Trophoblast cell (in vitro differentiated cells and primary cell): ENCODE measurements around the gene ADH4.
"Not testable (repeated sequence)": the region's sequence is repeated elsewhere in the genome, so short reads cannot be mapped to it uniquely, and the experiment has no call there.

ENCODE experiments used
- DNase-seq, 2 donors: peaks; one replicate each; pipeline ENCODE4 v3.0.0-alpha.2; 2016
- H2AFZ ChIP-seq: 2 replicates; pipeline ENCODE4 v1.6.1; 2013; ENCODE audit warnings: low read length, moderate library complexity, mild to moderate bottlenecking; ENCODE audit not compliant: insufficient read depth, poor library complexity
- H2AK5ac ChIP-seq: 2 replicates; pipeline ENCODE4 v1.6.1; 2013; ENCODE audit warnings: mild to moderate bottlenecking, low read length
- H2BK120ac ChIP-seq: 2 replicates; pipeline ENCODE4 v1.6.1; 2013; ENCODE audit warnings: low read length, mild to moderate bottlenecking, moderate library complexity; ENCODE audit not compliant: insufficient read depth, poor library complexity
- H2BK12ac ChIP-seq: 2 replicates; pipeline ENCODE4 v1.6.1; 2013; ENCODE audit warnings: mild to moderate bottlenecking, low read length, moderate library complexity
- H2BK5ac ChIP-seq: 2 replicates; pipeline ENCODE4 v1.6.1; 2013; ENCODE audit warnings: low read length, low read depth, moderate library complexity, mild to moderate bottlenecking; ENCODE audit not compliant: poor library complexity
- H3K14ac ChIP-seq: 2 replicates; pipeline ENCODE4 v1.6.1; 2013; ENCODE audit warnings: mild to moderate bottlenecking, low read length
- H3K18ac ChIP-seq: 2 replicates; pipeline ENCODE4 v1.6.1; 2013; ENCODE audit warnings: mild to moderate bottlenecking, low read length
- H3K23ac ChIP-seq: 2 replicates; pipeline ENCODE4 v1.6.1; 2013; ENCODE audit warnings: low read length
- H3K27ac ChIP-seq: 2 replicates; pipeline ENCODE4 v1.5.1; 2013; ENCODE audit warnings: low read depth, mild to moderate bottlenecking, inconsistent platforms, low read length, moderate library complexity
- H3K27me3 ChIP-seq: 2 replicates; pipeline ENCODE4 v1.6.1; 2013; ENCODE audit warnings: inconsistent platforms, mild to moderate bottlenecking, low read length, moderate library complexity; ENCODE audit not compliant: insufficient read depth
- H3K36me3 ChIP-seq, 2 experiments: 1 replicate in 1 of 2; 2 replicates in 1 of 2; pipeline ENCODE4 v1.6.1; 2013; ENCODE audit warnings: low read length in 2 of 2, mild to moderate bottlenecking in 2 of 2, moderate library complexity in 1 of 2; ENCODE audit not compliant: insufficient read depth in 2 of 2, control insufficient read depth in 1 of 2
- H3K4ac ChIP-seq: 2 replicates; pipeline ENCODE4 v1.6.1; 2013; ENCODE audit warnings: low read depth, mild to moderate bottlenecking, low read length, moderate library complexity
- H3K4me1 ChIP-seq, 2 experiments: 1 replicate in 1 of 2; 2 replicates in 1 of 2; pipeline ENCODE4 v1.6.1; 2013; ENCODE audit warnings: low read length in 2 of 2, mild to moderate bottlenecking in 2 of 2, moderate library complexity in 1 of 2; ENCODE audit not compliant: insufficient read depth in 2 of 2, control insufficient read depth in 1 of 2
- H3K4me2 ChIP-seq: 2 replicates; pipeline ENCODE4 v1.6.1; 2013; ENCODE audit warnings: inconsistent platforms, mild to moderate bottlenecking, low read length, moderate library complexity
- H3K4me3 ChIP-seq: 2 replicates; pipeline ENCODE4 v1.5.1; 2013; ENCODE audit warnings: mild to moderate bottlenecking, low read depth, low read length, inconsistent platforms
- H3K79me1 ChIP-seq: one replicate; pipeline ENCODE4 v1.6.1; 2013; ENCODE audit warnings: low read length
- H3K79me2 ChIP-seq: 2 replicates; pipeline ENCODE4 v1.6.1; 2013; ENCODE audit warnings: low read length, mild to moderate bottlenecking; ENCODE audit not compliant: control insufficient read depth, insufficient read depth, poor library complexity
- H3K9ac ChIP-seq: 2 replicates; pipeline ENCODE4 v1.6.1; 2013; ENCODE audit warnings: mild to moderate bottlenecking, low read length
- H3K9me3 ChIP-seq: 2 replicates; pipeline ENCODE4 v1.6.1; 2013; ENCODE audit warnings: low read depth, mild to moderate bottlenecking, control low read depth, inconsistent platforms, low read length; ENCODE audit not compliant: insufficient read depth
- H4K12ac ChIP-seq: 2 replicates; pipeline ENCODE4 v1.6.1; 2013; ENCODE audit warnings: low read depth, mild to moderate bottlenecking, low read length, moderate library complexity
- H4K8ac ChIP-seq: 2 replicates; pipeline ENCODE4 v1.6.1; 2013; ENCODE audit warnings: low read depth, mild to moderate bottlenecking, low read length, moderate library complexity
- H4K91ac ChIP-seq: one replicate; pipeline ENCODE4 v1.6.1; 2013; ENCODE audit warnings: low read depth, mild to moderate bottlenecking, low read length, moderate library complexity
- WGBS: extraction: QIAGEN DNeasy Blood & Tissue Kit; methylation state at CpG from one replicate; pipeline ENCODE4 v1.1.7; 2013; ENCODE audit warnings: missing lambda C conversion rate; ENCODE audit not compliant: insufficient read length, insufficient coverage; ENCODE audit errors: extremely low coverage; 5-methylcytosine and 5-hydroxymethylcytosine counted together

The ADH4 gene

GRCh38 chr4:99088023-99088449, 56.1 kb downstream of the ADH4 start:
- Histone ChIP-seq H3K27me3 (no peaks in the 10 kb centered on the region), H3K4me2 (peak overlapping the region; percentile 83), H3K4me3 (peak overlapping the region; percentile 92), H2BK120ac (no peak overlapping the region), H3K23ac (no peak overlapping the region), H4K8ac (peak overlapping the region; percentile 42), H3K14ac (no peak overlapping the region), H2BK12ac (no peak overlapping the region), H3K79me1 (peaks cover 16% of the 10 kb centered on the region), H3K9ac (peak overlapping the region; percentile 97), H2BK5ac (no peak overlapping the region), H3K79me2 (peaks cover 21% of the 10 kb centered on the region), H3K9me3 (no peaks in the 10 kb centered on the region), H3K4me1 (peaks cover 0 to 10% of the 10 kb centered on the region in 2 experiments), H3K18ac (no peak overlapping the region), H4K12ac (no peak overlapping the region), H3K4ac (peak overlapping the region; percentile 100), H3K36me3 (peaks cover 8 to 10% of the 10 kb centered on the region in 2 experiments), H2AK5ac (no peak overlapping the region), H4K91ac (peak overlapping the region; percentile 44), H2AFZ (peak overlapping the region; percentile 1), H3K27ac (peak overlapping the region; percentile 76)
- DNase-seq = peak; percentile 51 to 71
- no CpG with 5 or more reads among the region's 15 CpGs for WGBS

GRCh38 chr4:99084595-99084994, 59.5 kb downstream of the ADH4 start:
- H2BK5ac ChIP-seq = no peak overlapping the region
- H2AFZ ChIP-seq = no peak overlapping the region
- H3K79me1 ChIP-seq = peaks cover 12% of the 10 kb centered on the region
- H2BK12ac ChIP-seq = no peak overlapping the region
- H4K91ac ChIP-seq = no peak overlapping the region
- peaks cover 0 to 10% of the 10 kb centered on the region in 2 experiments for H3K4me1 ChIP-seq
- no peak overlapping the region for H3K4me3 ChIP-seq
- H3K4ac ChIP-seq = no peak overlapping the region
- peaks cover 14 to 30% of the 10 kb centered on the region in 2 experiments for H3K36me3 ChIP-seq
- no peak overlapping the region for H2BK120ac ChIP-seq
- peaks cover 18% of the 10 kb centered on the region for H3K79me2 ChIP-seq
- no peak overlapping the region for H3K14ac ChIP-seq
- H3K23ac ChIP-seq = no peak overlapping the region
- no peaks in the 10 kb centered on the region for H3K9me3 ChIP-seq
- WGBS = no CpG with 5 or more reads among the region's 2 CpGs
- no peak overlapping the region for H3K9ac ChIP-seq
- no peak for DNase-seq
- H4K8ac ChIP-seq = no peak overlapping the region
- no peak overlapping the region for H3K4me2 ChIP-seq
- H3K27me3 ChIP-seq = no peaks in the 10 kb centered on the region
- H4K12ac ChIP-seq = no peak overlapping the region
- no peak overlapping the region for H3K27ac ChIP-seq
- no peak overlapping the region for H2AK5ac ChIP-seq
- no peak overlapping the region for H3K18ac ChIP-seq

GRCh38 chr4:99082192-99082591, 61.9 kb downstream of the ADH4 start:
- H3K4ac ChIP-seq = no peak overlapping the region
- peaks cover 16 to 38% of the 10 kb centered on the region in 2 experiments for H3K36me3 ChIP-seq
- H3K27me3 ChIP-seq = no peaks in the 10 kb centered on the region
- H2BK12ac ChIP-seq = no peak overlapping the region
- WGBS = no CpG with 5 or more reads among the region's 5 CpGs
- H3K27ac ChIP-seq = no peak overlapping the region
- peaks cover 3% of the 10 kb centered on the region for H3K79me2 ChIP-seq
- no peak overlapping the region for H3K23ac ChIP-seq
- no peak overlapping the region for H2AFZ ChIP-seq
- H2BK120ac ChIP-seq = no peak overlapping the region
- no peak overlapping the region for H3K4me2 ChIP-seq
- no peak overlapping the region for H4K91ac ChIP-seq
- no peak overlapping the region for H4K12ac ChIP-seq
- H3K9ac ChIP-seq = no peak overlapping the region
- H2AK5ac ChIP-seq = no peak overlapping the region
- H3K18ac ChIP-seq = no peak overlapping the region
- no peaks in the 10 kb centered on the region for H3K9me3 ChIP-seq
- H3K79me1 ChIP-seq = no peaks in the 10 kb centered on the region
- H3K14ac ChIP-seq = no peak overlapping the region
- peaks cover 0 to 10% of the 10 kb centered on the region in 2 experiments for H3K4me1 ChIP-seq
- no peak overlapping the region for H3K4me3 ChIP-seq
- no peak for DNase-seq
- H4K8ac ChIP-seq = no peak overlapping the region
- H2BK5ac ChIP-seq = no peak overlapping the region

GRCh38 chr4:99080869-99081268, 63.2 kb downstream of the ADH4 start:
- not testable (repeated sequence) for H3K23ac ChIP-seq, H2BK12ac ChIP-seq, H4K91ac ChIP-seq, H3K9ac ChIP-seq, H3K27ac ChIP-seq, H3K4ac ChIP-seq, H2AFZ ChIP-seq, H3K4me3 ChIP-seq, H3K9me3 ChIP-seq, H3K27me3 ChIP-seq, H3K79me1 ChIP-seq, DNase-seq, H3K79me2 ChIP-seq, H3K14ac ChIP-seq, H3K4me1 ChIP-seq, H3K4me2 ChIP-seq, H2BK120ac ChIP-seq, H2BK5ac ChIP-seq, H2AK5ac ChIP-seq, H3K18ac ChIP-seq, H4K8ac ChIP-seq, H4K12ac ChIP-seq
- peaks cover 18 to 46% of the 10 kb centered on the region in 2 experiments for H3K36me3 ChIP-seq
- no CpG with 5 or more reads among the region's 6 CpGs for WGBS
